H54 (cell line): ENCODE measurements around the gene DDX4.

Experiments
- DNase-seq: peaks from one replicate; pipeline ENCODE4 v3.0.0; 2011; ENCODE audit warnings: low spot score, mixed read lengths; ENCODE audit not compliant: insufficient read length
- FAIRE-seq: peaks from 3 replicates; lab custom pipeline; 2011; peaks lifted over from hg19 to GRCh38; lab: Jason Lieb, UNC
- POLR2A ChIP-seq: IDR thresholded peaks from 2 replicates; pipeline ENCODE4 v1.6.1; 2011; ENCODE audit warnings: low read depth, mild to moderate bottlenecking, low read length

Gene DDX4

DNA sequence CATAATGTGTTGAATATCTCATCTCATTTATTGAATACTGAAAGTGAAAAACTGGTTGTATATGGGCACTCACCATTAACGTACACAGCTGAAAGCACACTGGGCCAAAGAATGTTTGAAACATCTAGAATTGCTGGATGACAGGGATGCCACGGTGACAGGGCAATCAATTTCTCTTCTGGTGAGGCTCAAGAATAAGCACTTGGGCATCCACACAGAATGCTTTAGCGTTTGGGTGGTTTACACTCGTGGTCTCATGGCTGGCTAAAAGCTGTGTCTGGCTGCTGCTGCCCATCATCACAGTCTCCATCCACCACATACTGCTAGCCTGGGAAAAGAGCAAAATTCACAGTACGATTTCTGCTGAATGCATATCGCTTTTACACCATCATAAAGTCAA is 82.6 kb downstream of the DDX4 start:
- TF ChIP-seq POLR2A: no peak
- FAIRE-seq (no peak), DNase-seq (no peak)

DNA sequence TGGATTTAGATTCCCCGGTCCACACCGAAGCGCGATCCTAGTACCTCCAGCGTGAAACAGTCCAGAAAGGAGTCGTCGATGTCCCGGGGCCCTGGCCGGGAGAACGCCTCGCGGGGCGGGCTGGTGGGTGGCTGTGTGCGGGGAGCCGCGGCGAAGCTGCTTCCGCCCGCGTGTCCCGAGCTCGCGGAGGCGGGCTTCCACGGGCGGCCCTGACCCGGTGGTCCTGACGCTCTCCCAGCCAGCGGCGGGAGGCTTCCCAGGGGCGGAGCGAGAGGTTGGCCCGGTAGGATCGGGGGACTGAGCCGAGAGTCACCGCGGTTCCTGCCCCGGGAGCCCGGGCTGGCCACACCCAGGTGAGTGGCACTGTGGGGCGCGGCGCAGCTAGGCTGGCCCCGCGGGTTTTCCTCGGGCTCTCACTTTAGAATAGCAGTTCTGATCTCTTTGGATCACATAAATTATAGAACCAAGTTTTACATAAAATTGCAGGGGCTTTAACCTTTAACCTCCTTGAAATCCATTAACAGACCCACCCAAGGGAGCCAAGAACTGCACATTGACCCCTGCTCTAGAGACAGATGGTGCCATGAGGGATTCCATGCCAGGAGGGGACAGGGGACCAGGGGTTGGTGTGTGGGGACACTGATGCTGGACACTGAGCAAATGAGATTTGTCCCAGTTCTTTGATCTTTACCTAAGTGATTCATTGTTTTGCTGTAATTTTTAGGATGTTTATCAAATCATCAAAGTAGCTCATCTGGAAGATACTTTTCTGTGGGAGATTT is 84.1 kb downstream of the DDX4 start:
- DNase-seq: no peak
- no peak for FAIRE-seq
- TF ChIP-seq POLR2A: no peak

DNA sequence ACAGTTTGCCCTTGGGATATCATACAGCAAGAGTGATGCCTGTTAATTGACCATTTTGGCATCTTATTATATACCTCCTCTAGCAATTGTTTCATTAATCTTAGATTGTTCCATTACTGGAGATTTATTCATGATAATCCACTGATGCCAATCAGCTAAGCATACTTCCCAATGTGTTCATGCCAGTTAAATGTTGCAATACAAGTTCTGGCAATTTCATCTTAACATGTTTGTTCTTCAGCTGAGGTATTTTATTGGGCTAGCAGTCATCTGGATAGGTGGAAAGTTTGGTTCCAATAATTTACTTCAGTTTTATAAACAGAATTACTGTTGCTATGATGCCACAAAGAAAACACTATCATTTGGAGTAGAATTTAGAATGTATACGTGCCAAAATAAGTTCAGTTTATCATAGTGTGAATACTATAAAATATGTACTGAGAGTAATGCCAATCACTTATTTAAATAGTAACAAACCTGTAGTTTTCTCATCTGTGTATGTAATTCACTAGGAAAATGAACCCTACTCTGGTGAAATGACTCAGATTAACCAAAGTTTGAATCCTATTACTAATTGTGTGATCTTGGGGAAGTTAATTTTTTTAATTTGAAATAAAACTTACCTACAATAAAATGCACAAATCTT is 85.4 kb downstream of the DDX4 start:
- no peak for TF ChIP-seq POLR2A
- no peak for FAIRE-seq
- DNase-seq: no peak

DNA sequence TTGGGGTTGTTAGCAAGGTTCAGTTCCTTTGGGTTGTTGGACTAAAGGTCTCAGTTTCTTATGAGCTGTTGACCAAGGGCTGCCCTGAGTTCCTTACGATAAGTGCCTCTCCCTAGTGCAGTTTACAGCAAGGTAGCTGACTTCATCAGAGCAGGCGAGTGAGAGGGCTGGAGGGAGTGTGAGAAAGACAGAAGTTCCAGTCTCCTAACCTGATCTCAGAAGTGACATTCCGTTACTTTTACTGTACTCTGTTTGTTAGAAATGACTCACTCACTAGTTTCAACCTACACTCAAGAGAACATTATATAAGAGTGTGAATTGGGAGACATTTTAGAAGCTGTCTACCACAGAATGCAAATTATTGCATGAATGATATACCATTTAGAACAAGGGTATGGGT is 92.1 kb downstream of the DDX4 start:
- TF ChIP-seq POLR2A: no peak
- no peak for FAIRE-seq

DNA sequence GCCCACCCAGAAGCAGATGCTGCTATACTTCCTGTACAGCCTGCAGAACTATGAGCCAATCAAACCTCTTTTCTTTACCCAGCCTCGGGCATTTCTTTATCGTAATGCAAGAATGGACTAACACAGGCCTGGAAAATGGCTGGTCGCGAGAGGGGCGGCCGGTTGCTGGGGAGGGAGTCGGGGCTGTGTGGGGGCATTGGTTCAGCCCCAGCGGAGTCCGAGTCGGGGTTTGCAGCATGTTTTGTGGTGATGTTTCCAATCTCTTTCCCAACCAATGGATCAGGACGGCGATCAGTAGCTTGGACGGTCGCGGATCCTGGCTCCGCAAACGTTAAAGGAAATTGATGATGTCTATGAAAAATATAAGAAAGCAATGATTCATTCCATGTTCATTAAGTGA is 94.6 kb downstream of the DDX4 start:
- FAIRE-seq: no peak
- no peak for TF ChIP-seq POLR2A

More for the DNA sequence above, 92.1 kb downstream of the DDX4 start:
- no peak for DNase-seq

GRCh38 chr5:55836191-55836590 is 98.3 kb downstream of the DDX4 start:
- FAIRE-seq (no peak), DNase-seq (no peak)
- TF ChIP-seq POLR2A: no peak

More for the DNA sequence above, 94.6 kb downstream of the DDX4 start:
- DNase-seq: no peak

GRCh38 chr5:55841976-55842375 is 104.1 kb downstream of the DDX4 start:
- DNase-seq (no peak), FAIRE-seq (no peak)
- no peak for TF ChIP-seq POLR2A

GRCh38 chr5:55847837-55848236 is 110.0 kb downstream of the DDX4 start:
- DNase-seq: no peak
- no peak for TF ChIP-seq POLR2A
- FAIRE-seq: peak; percentile 66

GRCh38 chr5:55848783-55849182 is 110.9 kb downstream of the DDX4 start:
- FAIRE-seq (no peak), DNase-seq (no peak)
- TF ChIP-seq POLR2A: no peak

DNA sequence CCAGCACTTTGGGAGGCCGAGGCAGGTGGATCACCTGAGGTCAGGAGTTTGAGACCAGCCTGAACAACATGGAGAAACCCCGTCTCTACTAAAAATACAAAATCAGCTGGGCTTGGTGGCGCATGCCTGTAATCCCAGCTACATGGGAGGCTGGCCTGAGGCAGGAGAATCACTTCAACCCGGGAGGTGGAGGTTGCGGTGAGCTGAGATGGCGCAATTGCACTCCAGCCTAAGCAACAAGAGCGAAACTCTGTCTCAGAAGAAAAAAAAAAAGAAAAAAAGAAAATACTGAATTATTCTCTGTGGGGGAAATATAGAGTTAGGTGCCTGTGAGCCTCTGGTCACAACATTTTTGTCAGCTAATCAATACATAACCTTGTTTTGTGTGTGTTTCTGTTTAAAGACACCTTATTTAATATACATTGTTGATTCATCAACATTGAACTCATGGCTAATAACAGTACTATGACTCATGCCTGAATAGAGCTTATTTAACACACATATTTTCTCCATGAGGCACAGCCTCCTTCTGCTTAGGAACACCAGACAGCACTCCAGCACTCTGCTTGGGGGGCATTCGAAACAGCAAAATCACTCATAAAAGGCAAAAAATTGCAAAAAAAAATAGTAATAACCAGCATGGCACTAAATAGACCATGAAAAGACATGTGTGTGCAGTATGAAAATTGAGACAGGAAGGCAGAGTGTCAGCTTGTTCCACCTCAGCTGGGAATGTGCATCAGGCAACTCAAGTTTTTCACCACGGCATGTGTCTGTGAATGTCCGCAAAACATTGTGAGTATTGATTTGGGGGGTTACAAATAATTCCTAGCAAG is 113.2 kb downstream of the DDX4 start, which contains the start of gene IL31RA:
IL31RA (plus strand) TSS at position 519 of the 836 bp plus-strand sequence; CDS start at position 733, 214 bp downstream.
- TF ChIP-seq POLR2A: no peak
- FAIRE-seq: peak; percentile 95
- DNase-seq: peak; percentile 30

DNA sequence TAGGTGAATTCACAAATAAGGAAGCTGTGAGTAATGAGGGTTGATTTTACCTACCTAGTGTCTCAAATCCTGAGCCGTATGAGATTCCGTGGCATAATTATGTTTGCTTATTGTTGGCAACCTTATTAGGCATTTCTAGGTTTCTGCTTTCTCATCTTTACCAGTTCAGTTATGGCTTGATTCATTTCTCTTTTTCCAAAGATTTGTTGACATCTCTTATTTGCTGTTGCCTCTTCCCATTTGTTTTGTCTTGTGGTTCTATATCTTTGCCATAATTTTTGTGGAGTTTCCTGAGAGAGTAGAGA is 113.8 kb downstream of the DDX4 start:
- no peak for TF ChIP-seq POLR2A
- no peak for FAIRE-seq
- no peak for DNase-seq

DNA sequence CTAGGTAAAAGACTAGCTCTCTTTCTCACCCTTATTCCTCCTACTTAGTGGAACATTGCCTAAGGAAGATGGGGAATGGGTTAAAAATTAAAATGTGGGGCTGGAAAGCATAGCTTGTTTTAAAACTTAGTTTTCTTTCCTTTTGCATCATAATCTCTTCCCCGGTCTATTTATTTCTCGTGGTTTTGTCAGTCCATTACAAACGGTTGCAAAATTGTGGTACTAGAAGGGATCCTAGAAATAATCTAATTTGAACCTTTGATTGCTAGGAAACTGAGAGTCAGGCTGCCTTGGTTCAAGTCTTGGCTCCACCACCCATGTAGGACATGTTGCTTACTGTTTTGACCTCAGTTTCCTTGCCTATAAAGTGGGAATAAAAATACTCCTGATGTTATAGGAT is 114.6 kb downstream of the DDX4 start:
- DNase-seq (no peak), FAIRE-seq (no peak)
- TF ChIP-seq POLR2A: no peak

DNA sequence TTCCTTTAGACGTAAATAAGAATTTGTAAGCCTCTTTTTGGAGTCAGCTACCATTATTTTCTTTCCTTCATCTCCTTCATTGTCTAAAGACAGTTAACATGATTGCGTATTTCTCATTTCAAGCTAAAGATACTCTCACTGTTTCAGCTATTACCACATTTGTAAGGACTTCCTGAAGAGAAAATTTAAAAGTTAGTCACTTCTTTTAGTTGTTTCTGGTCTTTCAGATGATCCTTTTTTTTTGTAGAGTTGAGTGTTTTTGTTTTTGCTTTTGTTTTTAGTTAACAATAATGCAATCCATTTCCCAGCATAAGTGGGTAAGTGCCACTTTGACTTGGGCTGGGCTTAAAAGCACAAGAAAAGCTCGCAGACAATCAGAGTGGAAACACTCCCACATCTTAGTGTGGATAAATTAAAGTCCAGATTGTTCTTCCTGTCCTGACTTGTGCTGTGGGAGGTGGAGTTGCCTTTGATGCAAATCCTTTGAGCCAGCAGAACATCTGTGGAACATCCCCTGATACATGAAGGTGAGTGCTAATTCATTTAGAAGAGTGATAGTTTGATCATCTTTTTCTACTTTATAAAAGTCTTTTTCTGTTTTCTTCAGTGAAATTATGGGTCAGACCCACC is 115.3 kb downstream of the DDX4 start:
- TF ChIP-seq POLR2A: no peak
- DNase-seq: no peak
- peak; percentile 52 for FAIRE-seq
